Measurements from ENCODE around the gene MEGF6.
"Not testable (repeated sequence)": the region's sequence is repeated elsewhere in the genome, so short reads cannot be mapped to it uniquely, and the experiment has no call there.

MEGF6 gene

DNA sequence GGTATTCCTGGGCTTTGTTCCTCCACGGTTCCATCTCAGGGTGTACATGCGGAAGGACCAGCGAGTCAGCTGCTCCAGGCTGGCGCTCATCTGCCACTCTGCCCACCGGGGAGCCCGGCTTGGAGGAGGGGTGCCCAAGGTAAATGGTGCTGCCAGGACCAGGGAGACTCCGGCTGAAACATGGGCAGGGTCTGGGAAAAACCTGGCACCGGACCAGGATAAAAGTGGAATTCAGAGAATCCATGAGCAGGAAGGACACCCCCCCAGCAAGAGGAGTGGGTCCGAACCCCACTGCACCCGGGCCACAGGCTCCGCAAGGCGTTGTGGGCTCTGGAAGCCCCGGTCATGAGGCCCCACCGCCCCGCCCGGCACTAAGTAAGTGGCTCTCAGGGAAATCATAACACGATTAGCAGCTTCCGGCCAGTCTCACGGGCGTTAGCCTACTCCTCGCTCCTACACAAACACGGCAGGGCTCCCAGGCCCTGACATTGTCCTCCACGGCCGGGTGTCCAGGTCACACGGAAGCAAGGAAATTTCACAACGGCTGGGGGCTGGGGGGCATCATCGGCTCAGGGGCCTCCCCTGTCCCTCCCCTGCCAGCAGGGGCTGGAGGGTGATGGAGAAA lies 21.1 kb downstream of the MEGF6 start:
- H3K9me3 ChIP-seq (ENCODE audit: control insufficient read depth, low read length): no peaks in the 10 kb centered on the region
- H3K36me3 ChIP-seq (ENCODE audit: control insufficient read depth, insufficient read depth, low read length): no peaks in the 10 kb centered on the region
- H3K4me3 ChIP-seq (ENCODE audit: low read depth, low read length): no peak overlapping the region
- no peak overlapping the region for H3K27ac ChIP-seq
- no peaks in the 10 kb centered on the region for H3K79me2 ChIP-seq
- no peak overlapping the region for H3K9ac ChIP-seq
- H3K4me1 ChIP-seq: no peaks in the 10 kb centered on the region
- TF ChIP-seq CTCF (IDR thresholded peaks at IDR 0.05): no peak
- H2AFZ ChIP-seq: no peak overlapping the region
- H3K27me3 ChIP-seq (ENCODE audit: control insufficient read depth, insufficient read depth, low read length): no peaks in the 10 kb centered on the region
- no peak overlapping the region for H3K4me2 ChIP-seq (ENCODE audit: low read length)

DNA sequence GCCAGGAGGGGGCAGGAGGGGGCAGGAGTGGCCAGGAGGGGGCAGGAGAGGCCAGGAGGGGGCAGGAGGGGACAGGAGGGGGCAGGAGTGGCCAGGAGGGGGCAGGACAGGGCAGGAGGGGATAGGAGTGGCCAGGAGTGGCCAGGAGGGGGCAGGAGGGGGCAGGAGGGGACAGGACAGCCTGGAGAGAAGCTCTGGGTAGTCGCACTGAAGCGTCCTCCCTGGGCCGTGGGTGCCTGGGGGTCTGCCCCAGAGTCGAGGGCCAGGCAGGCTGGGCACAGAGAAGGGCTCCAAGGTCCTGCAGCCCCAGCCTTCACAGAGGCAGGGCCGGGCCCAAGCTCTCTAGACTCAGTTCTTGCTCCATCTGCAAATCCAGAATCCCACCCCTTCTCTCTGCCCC lies 22.9 kb downstream of the MEGF6 start:
- Histone ChIP-seq H3K36me3 (ENCODE audit: control insufficient read depth, insufficient read depth, low read length) (no peaks in the 10 kb centered on the region), H3K27ac (no peak overlapping the region), H3K4me2 (ENCODE audit: low read length) (no peak overlapping the region), H3K9me3 (ENCODE audit: control insufficient read depth, low read length) (no peaks in the 10 kb centered on the region), H3K4me1 (no peaks in the 10 kb centered on the region), H3K9ac (no peak overlapping the region), H3K27me3 (ENCODE audit: control insufficient read depth, insufficient read depth, low read length) (no peaks in the 10 kb centered on the region), H2AFZ (no peak overlapping the region), H3K4me3 (ENCODE audit: low read depth, low read length) (no peak overlapping the region), H3K79me2 (no peaks in the 10 kb centered on the region)
- no peak for TF ChIP-seq CTCF (IDR thresholded peaks at IDR 0.05)

DNA sequence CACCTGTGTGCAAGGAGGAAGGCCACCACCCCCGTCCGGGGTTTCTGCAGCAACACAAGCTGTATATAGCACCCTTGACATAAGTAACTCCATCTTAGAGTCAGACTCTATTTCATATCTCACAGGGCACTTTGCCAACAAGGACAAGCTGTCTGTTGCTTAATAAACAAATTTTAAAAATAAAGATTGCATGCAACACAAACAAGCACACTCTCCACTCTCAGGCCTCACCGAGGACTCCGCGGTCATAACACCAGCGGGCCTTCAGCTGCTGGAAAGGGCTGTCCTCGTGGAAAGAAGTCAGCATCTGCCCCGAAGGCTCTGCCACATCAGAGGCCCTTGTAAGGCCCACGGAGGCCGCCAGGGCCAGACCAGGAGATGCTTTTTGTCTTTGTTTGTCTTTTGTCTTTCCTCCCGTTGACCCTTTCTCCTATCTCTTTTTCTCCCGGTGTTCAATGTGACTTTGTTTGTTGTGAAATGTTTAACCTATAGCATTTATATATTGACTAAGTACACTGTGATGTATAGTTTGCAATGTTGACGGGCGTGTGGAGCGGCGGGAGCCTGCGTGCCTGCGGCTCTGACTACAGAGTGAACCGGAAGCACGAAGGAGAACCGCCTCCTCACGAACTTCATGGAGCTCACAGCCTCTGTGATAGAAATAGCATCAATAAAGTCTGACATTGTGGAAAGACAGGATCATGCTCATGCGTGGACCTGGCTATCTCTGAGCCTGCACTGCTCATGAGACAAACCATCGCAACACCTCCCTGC lies 24.1 kb downstream of the MEGF6 start:
- Histone ChIP-seq H3K9me3 (ENCODE audit: control insufficient read depth, low read length) (no peaks in the 10 kb centered on the region), H3K79me2 (no peaks in the 10 kb centered on the region), H3K27me3 (ENCODE audit: control insufficient read depth, insufficient read depth, low read length) (no peaks in the 10 kb centered on the region), H3K4me3 (ENCODE audit: low read depth, low read length) (no peak overlapping the region), H3K4me2 (ENCODE audit: low read length) (no peak overlapping the region), H3K27ac (no peak overlapping the region), H3K9ac (no peak overlapping the region), H2AFZ (no peak overlapping the region), H3K4me1 (no peaks in the 10 kb centered on the region), H3K36me3 (ENCODE audit: control insufficient read depth, insufficient read depth, low read length) (no peaks in the 10 kb centered on the region)
- no peak for TF ChIP-seq CTCF (IDR thresholded peaks at IDR 0.05)

DNA sequence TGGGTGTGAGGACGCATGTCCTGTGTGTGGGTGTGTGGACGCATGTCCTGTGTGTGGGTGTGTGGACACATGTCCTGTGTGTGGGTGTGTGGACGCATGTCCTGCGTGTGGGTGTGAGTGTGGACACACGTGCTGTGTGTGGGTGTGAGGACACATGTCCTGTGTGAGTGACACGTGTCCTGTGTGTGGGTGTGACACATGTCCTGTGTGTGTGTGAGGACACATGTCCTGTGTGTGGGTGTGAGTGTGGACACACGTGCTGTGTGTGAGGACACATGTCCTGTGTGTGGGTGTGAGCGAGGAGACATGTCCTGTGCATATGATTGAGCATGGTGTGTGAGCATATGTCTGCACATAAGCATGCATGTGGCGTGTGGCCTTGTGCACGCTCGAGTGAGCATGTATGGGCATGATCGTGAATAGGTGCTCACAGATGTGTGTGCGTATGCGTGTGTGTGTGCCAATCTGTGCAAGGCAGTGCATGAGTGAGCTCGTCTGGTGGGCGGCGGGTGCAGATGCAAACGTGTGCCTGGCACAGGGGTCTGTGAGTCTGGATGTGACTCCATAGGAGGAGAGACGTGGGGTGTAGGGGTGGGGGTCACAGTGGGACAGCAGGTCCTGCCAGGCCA lies 25.3 kb downstream of the MEGF6 start:
- no peak for TF ChIP-seq CTCF (IDR thresholded peaks at IDR 0.05)
- Histone ChIP-seq H3K4me3 (ENCODE audit: low read depth, low read length) (no peak overlapping the region), H2AFZ (no peak overlapping the region), H3K9me3 (ENCODE audit: control insufficient read depth, low read length) (no peaks in the 10 kb centered on the region), H3K36me3 (ENCODE audit: control insufficient read depth, insufficient read depth, low read length) (no peaks in the 10 kb centered on the region), H3K4me2 (ENCODE audit: low read length) (no peak overlapping the region), H3K4me1 (no peaks in the 10 kb centered on the region), H3K9ac (no peak overlapping the region), H3K79me2 (no peaks in the 10 kb centered on the region), H3K27ac (no peak overlapping the region), H3K27me3 (ENCODE audit: control insufficient read depth, insufficient read depth, low read length) (no peaks in the 10 kb centered on the region)

DNA sequence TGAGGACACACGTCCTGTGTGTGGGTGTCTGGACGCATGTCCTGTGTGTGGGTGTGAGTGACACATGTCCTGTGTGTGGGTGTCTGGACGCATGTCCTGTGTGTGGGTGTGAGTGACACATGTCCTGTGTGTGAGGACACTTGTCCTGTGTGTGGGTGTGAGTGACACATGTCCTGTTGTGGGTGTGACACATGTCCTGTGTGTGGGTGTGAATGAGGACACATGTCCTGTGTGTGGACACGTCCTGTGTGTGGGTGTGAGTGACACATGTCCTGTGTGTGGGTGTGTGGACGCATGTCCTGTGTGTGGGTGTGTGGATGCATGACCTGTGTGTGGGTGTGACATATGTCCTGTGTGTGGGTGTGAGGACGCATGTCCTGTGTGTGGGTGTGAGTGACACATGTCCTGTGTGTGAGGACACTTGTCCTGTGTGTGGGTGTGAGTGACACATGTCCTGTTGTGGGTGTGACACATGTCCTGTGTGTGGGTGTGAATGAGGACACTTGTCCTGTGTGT lies 25.9 kb downstream of the MEGF6 start:
- not testable (repeated sequence) for H3K27ac ChIP-seq; H3K4me1 ChIP-seq; H3K4me3 ChIP-seq (ENCODE audit: low read depth, low read length); H2AFZ ChIP-seq; H3K36me3 ChIP-seq (ENCODE audit: control insufficient read depth, insufficient read depth, low read length); H3K9me3 ChIP-seq (ENCODE audit: control insufficient read depth, low read length); H3K9ac ChIP-seq; H3K79me2 ChIP-seq; H3K27me3 ChIP-seq (ENCODE audit: control insufficient read depth, insufficient read depth, low read length); H3K4me2 ChIP-seq (ENCODE audit: low read length)

Data from parathyroid adenoma (tissue), 2 donors.